PC-9 (cell line): Measurements from ENCODE around the gene SUGP2.

Experiments used
- EZH2 ChIP-seq: fragments of 200-600 bp; sonication (generic); IDR thresholded peaks from 2 replicates; pipeline ENCODE4 v1.8.0; 2017; ENCODE audit warnings: antibody characterized with exemption, low read depth
- TF ChIP-seq, protein P1 (sequence below): fragments of 200-600 bp; sonication (generic); conservative IDR thresholded peaks from 2 replicates; pipeline ENCODE4 v1.6.1; 2017; ENCODE audit warnings: mixed run types, antibody characterized with exemption, mild to moderate bottlenecking, moderate library complexity

DNA sequence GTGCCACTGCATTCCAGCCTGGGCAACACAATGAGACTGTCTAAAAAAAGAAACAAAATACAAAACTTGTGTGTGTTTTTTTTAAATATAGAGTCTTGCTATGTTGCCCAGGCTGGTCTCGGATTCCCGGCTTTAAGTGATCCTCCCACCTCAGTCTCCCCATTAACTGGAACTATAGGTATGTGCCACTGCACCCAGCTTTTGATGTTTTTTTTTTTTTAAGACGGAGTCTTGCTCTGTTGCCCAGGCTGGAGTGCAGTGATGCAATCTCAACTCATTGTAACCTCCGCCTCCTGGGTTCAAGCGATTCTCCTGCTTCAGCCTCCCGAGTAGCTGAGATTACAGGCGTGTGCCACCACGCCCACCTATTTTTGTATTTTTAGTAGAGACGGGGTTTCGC lies 37.0 kb downstream of the SUGP2 start:
- TF ChIP-seq, protein P1, sequence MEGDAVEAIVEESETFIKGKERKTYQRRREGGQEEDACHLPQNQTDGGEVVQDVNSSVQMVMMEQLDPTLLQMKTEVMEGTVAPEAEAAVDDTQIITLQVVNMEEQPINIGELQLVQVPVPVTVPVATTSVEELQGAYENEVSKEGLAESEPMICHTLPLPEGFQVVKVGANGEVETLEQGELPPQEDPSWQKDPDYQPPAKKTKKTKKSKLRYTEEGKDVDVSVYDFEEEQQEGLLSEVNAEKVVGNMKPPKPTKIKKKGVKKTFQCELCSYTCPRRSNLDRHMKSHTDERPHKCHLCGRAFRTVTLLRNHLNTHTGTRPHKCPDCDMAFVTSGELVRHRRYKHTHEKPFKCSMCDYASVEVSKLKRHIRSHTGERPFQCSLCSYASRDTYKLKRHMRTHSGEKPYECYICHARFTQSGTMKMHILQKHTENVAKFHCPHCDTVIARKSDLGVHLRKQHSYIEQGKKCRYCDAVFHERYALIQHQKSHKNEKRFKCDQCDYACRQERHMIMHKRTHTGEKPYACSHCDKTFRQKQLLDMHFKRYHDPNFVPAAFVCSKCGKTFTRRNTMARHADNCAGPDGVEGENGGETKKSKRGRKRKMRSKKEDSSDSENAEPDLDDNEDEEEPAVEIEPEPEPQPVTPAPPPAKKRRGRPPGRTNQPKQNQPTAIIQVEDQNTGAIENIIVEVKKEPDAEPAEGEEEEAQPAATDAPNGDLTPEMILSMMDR, result no peak
- no peak for TF ChIP-seq EZH2
